Thyroid gland (tissue), 4 donors: ENCODE data around the gene RELCH.

Source experiments
- CTCF ChIP-seq, 6 experiments: fragments of 200-600 bp in 3 of 6; fragments of 450-650 bp in 3 of 6; sonication (generic) in 3 of 6; IDR thresholded peaks; one replicate each; pipeline ENCODE4 v1.5.1; 2016 to 2019; ENCODE audit warnings: antibody characterized with exemption in 6 of 6, mild to moderate bottlenecking in 2 of 6, inconsistent platforms in 1 of 6, moderate library complexity in 1 of 6
- POLR2A ChIP-seq, 2 donors: fragments of 450-650 bp; IDR thresholded peaks; one replicate each; pipeline ENCODE4 v1.6.1; 2017; ENCODE audit warnings: antibody characterized with exemption in 2 of 2, mild to moderate bottlenecking in 2 of 2, moderate library complexity in 1 of 2

- TF ChIP-seq CTCF (IDR thresholded peaks at IDR 0.05): no peak
- TF ChIP-seq POLR2A (IDR thresholded peaks at IDR 0.05): no peak
Measured at GRCh38 chr18:62280786-62281185, 93.7 kb downstream of the RELCH start.
